ENCODE results near the gene EXOC3L1. TPM values are rescaled to one million over a fixed set of nuclear protein-coding genes. Genes with fewer than 3 reads are reported as not detected.

The EXOC3L1 gene
- total RNA-seq, 2 donors from 2014 or later, result 0.97 to 1.8 TPM

DNA sequence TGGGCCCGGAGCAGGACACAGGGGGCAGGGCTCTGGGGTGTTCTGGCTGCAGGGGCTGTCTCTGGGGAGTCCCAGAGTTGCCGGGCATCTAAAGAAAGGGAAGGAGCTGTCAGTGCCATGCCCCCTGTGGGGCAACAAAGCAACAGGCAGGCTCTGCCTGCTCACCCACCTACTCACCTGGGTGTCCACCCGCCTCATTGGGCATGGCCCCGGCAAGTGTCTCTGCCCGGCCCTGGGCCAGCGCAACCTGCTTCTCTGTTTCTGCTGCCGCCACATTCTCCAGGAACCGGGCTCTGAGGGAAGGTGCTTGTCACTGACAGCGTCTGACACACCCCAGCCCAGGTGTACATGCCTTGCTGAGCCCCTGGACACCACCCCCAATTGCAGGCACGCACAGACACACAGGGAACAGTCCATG lies 44.3 kb upstream of the EXOC3L1 start:
- no peaks in the 10 kb centered on the region for H3K9me3 Mint-ChIP-seq
- WGBS, 2 experiments (ENCODE audit: insufficient coverage in 1 of 2, insufficient read length in 1 of 2), result 91 to 96% methylated on average over 5 to 10 of the region's 10 CpGs
- H3K9me3 ChIP-seq (ENCODE audit: control insufficient read depth, low read length), result no peaks in the 10 kb centered on the region
- H3K27ac ChIP-seq (ENCODE audit: low read depth, low read length), result no peak overlapping the region
- no peaks in the 10 kb centered on the region for H3K27me3 Mint-ChIP-seq (ENCODE audit: insufficient read depth)
- no peak overlapping the region for H3K4me3 Mint-ChIP-seq
- no peaks in the 10 kb centered on the region for H3K4me1 ChIP-seq (ENCODE audit: control insufficient read depth, insufficient read depth, low read length)
- peaks cover 76% of the 10 kb centered on the region for H3K36me3 Mint-ChIP-seq (ENCODE audit: low read depth)
- no peaks in the 10 kb centered on the region for H3K4me1 Mint-ChIP-seq
- H3K36me3 ChIP-seq (ENCODE audit: control insufficient read depth, insufficient read depth, low read length), result peaks cover 92% of the 10 kb centered on the region
- H3K27ac Mint-ChIP-seq, result no peak overlapping the region
- no peaks in the 10 kb centered on the region for H3K27me3 ChIP-seq (ENCODE audit: control insufficient read depth, insufficient read depth, low read length, poor library complexity, severe bottlenecking)
- DNase-seq, result peak; percentile 42
- no peak overlapping the region for H3K4me3 ChIP-seq (ENCODE audit: low read length)
- TF ChIP-seq, protein P1, sequence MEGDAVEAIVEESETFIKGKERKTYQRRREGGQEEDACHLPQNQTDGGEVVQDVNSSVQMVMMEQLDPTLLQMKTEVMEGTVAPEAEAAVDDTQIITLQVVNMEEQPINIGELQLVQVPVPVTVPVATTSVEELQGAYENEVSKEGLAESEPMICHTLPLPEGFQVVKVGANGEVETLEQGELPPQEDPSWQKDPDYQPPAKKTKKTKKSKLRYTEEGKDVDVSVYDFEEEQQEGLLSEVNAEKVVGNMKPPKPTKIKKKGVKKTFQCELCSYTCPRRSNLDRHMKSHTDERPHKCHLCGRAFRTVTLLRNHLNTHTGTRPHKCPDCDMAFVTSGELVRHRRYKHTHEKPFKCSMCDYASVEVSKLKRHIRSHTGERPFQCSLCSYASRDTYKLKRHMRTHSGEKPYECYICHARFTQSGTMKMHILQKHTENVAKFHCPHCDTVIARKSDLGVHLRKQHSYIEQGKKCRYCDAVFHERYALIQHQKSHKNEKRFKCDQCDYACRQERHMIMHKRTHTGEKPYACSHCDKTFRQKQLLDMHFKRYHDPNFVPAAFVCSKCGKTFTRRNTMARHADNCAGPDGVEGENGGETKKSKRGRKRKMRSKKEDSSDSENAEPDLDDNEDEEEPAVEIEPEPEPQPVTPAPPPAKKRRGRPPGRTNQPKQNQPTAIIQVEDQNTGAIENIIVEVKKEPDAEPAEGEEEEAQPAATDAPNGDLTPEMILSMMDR (conservative IDR thresholded peaks at IDR 0.05), result no peak
- H3K9ac ChIP-seq (ENCODE audit: extremely low read depth, low read length, poor library complexity, severe bottlenecking), result no peak overlapping the region

DNA sequence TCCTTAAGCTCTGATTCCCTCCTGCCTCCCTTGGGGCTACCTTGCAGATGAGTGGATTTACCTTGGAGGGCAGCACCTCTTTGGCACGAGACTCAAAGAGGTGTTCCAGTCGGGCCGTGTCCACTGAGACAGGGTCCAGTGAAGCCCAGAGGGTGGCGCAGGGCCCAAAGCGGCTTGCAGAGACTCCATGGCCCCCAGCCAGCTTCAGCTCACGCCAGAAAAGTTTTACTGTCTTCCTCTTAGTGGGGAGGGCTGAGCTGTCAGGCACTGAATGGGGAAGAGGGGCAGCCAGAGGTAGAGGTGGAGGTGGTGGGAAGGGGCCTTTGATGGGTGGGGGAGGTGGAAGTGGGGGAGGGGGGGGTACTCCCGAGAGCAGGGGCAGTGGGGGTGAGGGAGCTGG lies 43.7 kb upstream of the EXOC3L1 start:
- Histone ChIP-seq H3K4me3 (ENCODE audit: low read length) (no peak overlapping the region), H3K4me1 (ENCODE audit: control insufficient read depth, insufficient read depth, low read length) (no peaks in the 10 kb centered on the region), H3K27me3 (ENCODE audit: control insufficient read depth, insufficient read depth, low read length, poor library complexity, severe bottlenecking) (no peaks in the 10 kb centered on the region), H3K9ac (ENCODE audit: extremely low read depth, low read length, poor library complexity, severe bottlenecking) (no peak overlapping the region), H3K9me3 (ENCODE audit: control insufficient read depth, low read length) (no peaks in the 10 kb centered on the region), H3K27ac (ENCODE audit: low read depth, low read length) (no peak overlapping the region), H3K36me3 (ENCODE audit: control insufficient read depth, insufficient read depth, low read length) (peaks cover 92% of the 10 kb centered on the region)
- H3K27ac Mint-ChIP-seq, result no peak overlapping the region
- peaks cover 77% of the 10 kb centered on the region for H3K36me3 Mint-ChIP-seq (ENCODE audit: low read depth)
- no peaks in the 10 kb centered on the region for H3K27me3 Mint-ChIP-seq (ENCODE audit: insufficient read depth)
- H3K9me3 Mint-ChIP-seq, result no peaks in the 10 kb centered on the region
- H3K4me3 Mint-ChIP-seq, result no peak overlapping the region
- DNase-seq, result peak; percentile 42
- H3K4me1 Mint-ChIP-seq, result no peaks in the 10 kb centered on the region
- TF ChIP-seq, protein P1 (conservative IDR thresholded peaks at IDR 0.05), result no peak
- 91 to 95% methylated on average over 4 to 6 of the region's 7 CpGs for WGBS, 2 experiments (ENCODE audit: insufficient coverage in 1 of 2, insufficient read length in 1 of 2)

DNA sequence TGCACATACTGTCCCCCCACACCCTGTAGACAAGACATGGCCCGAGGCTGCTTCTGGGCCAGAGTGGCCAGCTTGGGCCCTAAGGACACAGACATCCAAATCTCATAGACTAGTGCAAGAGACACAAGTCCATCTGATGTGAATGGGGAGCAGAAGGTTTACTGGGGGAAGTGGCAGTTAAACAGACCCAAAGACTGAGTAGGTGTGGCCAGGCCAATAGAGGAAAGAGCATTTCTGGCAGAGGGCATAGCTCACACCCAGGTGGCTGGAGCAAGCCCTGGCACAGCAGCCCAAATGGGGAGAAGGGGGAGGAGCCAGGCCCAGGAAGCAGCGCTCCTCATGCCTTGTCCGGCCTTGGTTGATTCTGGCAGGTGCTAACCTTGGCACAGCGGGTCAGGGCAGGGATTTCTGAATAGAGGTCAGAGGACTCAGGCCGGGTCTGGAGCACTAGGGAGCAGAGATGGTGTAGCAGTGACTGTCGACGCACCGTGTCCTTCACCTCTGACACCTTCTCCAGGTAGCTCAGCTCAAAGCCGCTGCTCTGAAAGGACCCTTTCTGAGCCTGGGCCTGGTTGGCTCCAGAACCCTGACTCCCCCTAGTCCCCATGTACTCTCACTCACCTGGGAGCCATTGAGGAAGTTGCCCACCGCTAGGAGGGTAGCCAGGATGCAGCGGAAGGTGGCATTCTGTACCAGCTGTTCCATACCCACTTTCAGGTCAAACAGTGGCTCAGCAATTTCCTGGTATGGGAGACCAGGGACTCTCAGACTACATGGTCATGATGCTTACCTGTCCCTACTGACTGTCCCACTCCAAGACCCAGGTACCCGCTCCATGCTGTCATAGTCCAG lies 41.1 kb upstream of the EXOC3L1 start:
- no peak overlapping the region for H3K4me3 ChIP-seq (ENCODE audit: low read length)
- Mint-ChIP-seq H3K36me3 (ENCODE audit: low read depth) (peaks cover 53% of the 10 kb centered on the region), H3K4me1 (peaks cover 12% of the 10 kb centered on the region), H3K9me3 (no peaks in the 10 kb centered on the region), H3K27me3 (ENCODE audit: insufficient read depth) (no peaks in the 10 kb centered on the region), H3K27ac (no peak overlapping the region), H3K4me3 (no peak overlapping the region)
- 93 to 98% methylated on average over 5 to 12 of the region's 12 CpGs for WGBS, 2 experiments (ENCODE audit: insufficient coverage in 1 of 2, insufficient read length in 1 of 2)
- peaks cover 75% of the 10 kb centered on the region for H3K36me3 ChIP-seq (ENCODE audit: control insufficient read depth, insufficient read depth, low read length)
- H3K9ac ChIP-seq (ENCODE audit: extremely low read depth, low read length, poor library complexity, severe bottlenecking), result no peak overlapping the region
- no peaks in the 10 kb centered on the region for H3K27me3 ChIP-seq (ENCODE audit: control insufficient read depth, insufficient read depth, low read length, poor library complexity, severe bottlenecking)
- H3K4me1 ChIP-seq (ENCODE audit: control insufficient read depth, insufficient read depth, low read length), result no peaks in the 10 kb centered on the region
- no peaks in the 10 kb centered on the region for H3K9me3 ChIP-seq (ENCODE audit: control insufficient read depth, low read length)
- H3K27ac ChIP-seq (ENCODE audit: low read depth, low read length), result no peak overlapping the region
- TF ChIP-seq, protein P1 (conservative IDR thresholded peaks at IDR 0.05), result no peak
- peak; percentile 46 for DNase-seq
